ENCODE results near the gene SLC1A6. TPM values are rescaled to one million over a fixed set of nuclear protein-coding genes. Genes with fewer than 3 reads are reported as not detected.

SLC1A6 gene
- total RNA-seq, 2 experiments from 2014 or later, result not detected

- Histone ChIP-seq H3K36me3 (ENCODE audit: insufficient read depth, low read length) (no peaks in the 10 kb centered on the region), H3K4me3 (ENCODE audit: low read length) (no peak overlapping the region), H3K9me3 (ENCODE audit: control insufficient read depth in 1 of 2, insufficient read depth in 1 of 2, low read length in 2 of 2) (peaks cover 0 to 7% of the 10 kb centered on the region in 2 experiments), H3K27me3 (ENCODE audit: control insufficient read depth in 1 of 2, insufficient read depth in 2 of 2, low read length in 2 of 2) (peaks cover 9 to 24% of the 10 kb centered on the region in 2 experiments), H3K27ac (ENCODE audit: low read depth in 1 of 2, low read length in 2 of 2) (no peak overlapping the region), H3K4me1 (ENCODE audit: insufficient read depth, low read length) (no peaks in the 10 kb centered on the region)
- no peak for DNase-seq
- Mint-ChIP-seq H3K4me3 (no peak overlapping the region), H3K27ac (no peak overlapping the region), H3K36me3 (ENCODE audit: low read depth) (no peaks in the 10 kb centered on the region), H3K9me3 (no peaks in the 10 kb centered on the region), H3K27me3 (peaks cover 61% of the 10 kb centered on the region), H3K4me1 (ENCODE audit: low read depth) (no peaks in the 10 kb centered on the region)
- TF ChIP-seq, protein P1, sequence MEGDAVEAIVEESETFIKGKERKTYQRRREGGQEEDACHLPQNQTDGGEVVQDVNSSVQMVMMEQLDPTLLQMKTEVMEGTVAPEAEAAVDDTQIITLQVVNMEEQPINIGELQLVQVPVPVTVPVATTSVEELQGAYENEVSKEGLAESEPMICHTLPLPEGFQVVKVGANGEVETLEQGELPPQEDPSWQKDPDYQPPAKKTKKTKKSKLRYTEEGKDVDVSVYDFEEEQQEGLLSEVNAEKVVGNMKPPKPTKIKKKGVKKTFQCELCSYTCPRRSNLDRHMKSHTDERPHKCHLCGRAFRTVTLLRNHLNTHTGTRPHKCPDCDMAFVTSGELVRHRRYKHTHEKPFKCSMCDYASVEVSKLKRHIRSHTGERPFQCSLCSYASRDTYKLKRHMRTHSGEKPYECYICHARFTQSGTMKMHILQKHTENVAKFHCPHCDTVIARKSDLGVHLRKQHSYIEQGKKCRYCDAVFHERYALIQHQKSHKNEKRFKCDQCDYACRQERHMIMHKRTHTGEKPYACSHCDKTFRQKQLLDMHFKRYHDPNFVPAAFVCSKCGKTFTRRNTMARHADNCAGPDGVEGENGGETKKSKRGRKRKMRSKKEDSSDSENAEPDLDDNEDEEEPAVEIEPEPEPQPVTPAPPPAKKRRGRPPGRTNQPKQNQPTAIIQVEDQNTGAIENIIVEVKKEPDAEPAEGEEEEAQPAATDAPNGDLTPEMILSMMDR (IDR thresholded peaks at IDR 0.05), result no peak
- ATAC-seq (ENCODE audit: poor library complexity), result no peak
- CTCF ChIA-PET, result no interaction called here
- POLR2A ChIA-PET, result no interaction called here
- intact Hi-C loops (cut with DNase I, micrococcal nuclease), result no loop called here
Observed at GRCh38 chr19:15008308-15008707, 28.6 kb upstream of the SLC1A6 start.

GRCh38 chr19:14997981-14998380 is 18.3 kb upstream of the SLC1A6 start:
- CTCF ChIA-PET, result no interaction called here

DNA sequence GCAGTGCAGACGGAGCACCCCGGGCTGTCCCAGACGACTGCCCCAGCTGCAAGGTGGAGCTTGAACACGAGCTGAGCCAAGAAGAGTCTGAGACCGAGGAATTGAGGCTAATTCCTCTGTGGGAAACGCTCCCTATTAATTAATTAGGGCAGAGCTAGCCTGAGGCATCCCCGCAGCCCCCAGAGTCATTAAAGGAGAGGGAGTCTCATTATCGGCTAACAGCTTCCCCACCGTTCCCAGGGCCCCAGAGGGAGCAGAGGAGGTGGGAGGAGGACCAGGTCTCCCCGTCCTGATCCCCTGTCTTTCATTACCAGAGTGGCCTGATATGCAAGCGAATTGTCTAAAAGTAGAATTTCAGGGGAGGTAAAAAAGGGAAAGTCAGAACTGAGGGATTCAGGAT is 13.1 kb upstream of the SLC1A6 start:
- H3K4me3 Mint-ChIP-seq, result no peak overlapping the region
- H3K27me3 Mint-ChIP-seq, result peaks cover 32% of the 10 kb centered on the region
- H3K27me3 ChIP-seq (ENCODE audit: control insufficient read depth in 1 of 2, insufficient read depth in 2 of 2, low read length in 2 of 2), result peaks cover 9 to 12% of the 10 kb centered on the region in 2 experiments
- no peaks in the 10 kb centered on the region for H3K9me3 ChIP-seq (ENCODE audit: control insufficient read depth in 1 of 2, insufficient read depth in 1 of 2, low read length in 2 of 2)
- H3K36me3 Mint-ChIP-seq (ENCODE audit: low read depth), result no peaks in the 10 kb centered on the region
- TF ChIP-seq, protein P1 (IDR thresholded peaks at IDR 0.05), result no peak
- H3K4me1 ChIP-seq (ENCODE audit: insufficient read depth, low read length), result no peaks in the 10 kb centered on the region
- DNase-seq, result no peak
- H3K36me3 ChIP-seq (ENCODE audit: insufficient read depth, low read length), result no peaks in the 10 kb centered on the region
- POLR2A ChIA-PET, result no interaction called here
- H3K4me3 ChIP-seq (ENCODE audit: low read length), result no peak overlapping the region
- H3K27ac ChIP-seq (ENCODE audit: low read depth in 1 of 2, low read length in 2 of 2), result no peak overlapping the region
- ATAC-seq (ENCODE audit: poor library complexity), result no peak
- no peaks in the 10 kb centered on the region for H3K4me1 Mint-ChIP-seq (ENCODE audit: low read depth)
- H3K27ac Mint-ChIP-seq, result no peak overlapping the region
- intact Hi-C loops (cut with DNase I, micrococcal nuclease), result no loop called here
- CTCF ChIA-PET, result no interaction called here
- H3K9me3 Mint-ChIP-seq, result no peaks in the 10 kb centered on the region

More at GRCh38 chr19:14997981-14998380, 18.3 kb upstream of the SLC1A6 start:
- H3K4me1 Mint-ChIP-seq (ENCODE audit: low read depth), result no peaks in the 10 kb centered on the region
- intact Hi-C loops (cut with DNase I, micrococcal nuclease), result no loop called here
- no peak overlapping the region for H3K4me3 ChIP-seq (ENCODE audit: low read length)
- TF ChIP-seq, protein P1 (IDR thresholded peaks at IDR 0.05), result no peak
- no peaks in the 10 kb centered on the region for H3K36me3 ChIP-seq (ENCODE audit: insufficient read depth, low read length)
- H3K27me3 Mint-ChIP-seq, result peaks cover 59% of the 10 kb centered on the region
- no peak overlapping the region for H3K27ac Mint-ChIP-seq
- ATAC-seq (ENCODE audit: poor library complexity), result no peak
- H3K4me1 ChIP-seq (ENCODE audit: insufficient read depth, low read length), result no peaks in the 10 kb centered on the region
- DNase-seq, result no peak
- POLR2A ChIA-PET, result no interaction called here
- H3K36me3 Mint-ChIP-seq (ENCODE audit: low read depth), result no peaks in the 10 kb centered on the region
- no peaks in the 10 kb centered on the region for H3K9me3 ChIP-seq (ENCODE audit: control insufficient read depth in 1 of 2, insufficient read depth in 1 of 2, low read length in 2 of 2)
- H3K9me3 Mint-ChIP-seq, result no peaks in the 10 kb centered on the region
- no peak overlapping the region for H3K4me3 Mint-ChIP-seq
- H3K27ac ChIP-seq (ENCODE audit: low read depth in 1 of 2, low read length in 2 of 2), result no peak overlapping the region
- peaks cover 8 to 9% of the 10 kb centered on the region in 2 experiments for H3K27me3 ChIP-seq (ENCODE audit: control insufficient read depth in 1 of 2, insufficient read depth in 2 of 2, low read length in 2 of 2)

Measured in CD4-positive, alpha-beta T cell (primary cell).